Stomach (tissue), 4 donors: ENCODE measurements around the gene SIRPB2.
A peak's percentile ranks its signal among the peaks of the same experiment; 100 is the strongest.

ENCODE experiments used
- POLR2A ChIP-seq, 4 donors: fragments of 450-650 bp; IDR thresholded peaks; one replicate each; pipeline ENCODE4 v1.6.1; 2016; ENCODE audit warnings: antibody characterized with exemption in 4 of 4, control low read depth in 2 of 4, mild to moderate bottlenecking in 1 of 4, moderate library complexity in 1 of 4
- TF ChIP-seq, protein P1 (sequence below), 7 experiments: fragments of 450-650 bp in 4 of 7; fragments of 200-600 bp in 3 of 7; sonication (generic) in 3 of 7; IDR thresholded peaks; one replicate each; pipeline ENCODE4 v1.5.1; 2016 to 2019; ENCODE audit warnings: antibody characterized with exemption in 7 of 7, control low read depth in 2 of 7, mild to moderate bottlenecking in 1 of 7

DNA sequence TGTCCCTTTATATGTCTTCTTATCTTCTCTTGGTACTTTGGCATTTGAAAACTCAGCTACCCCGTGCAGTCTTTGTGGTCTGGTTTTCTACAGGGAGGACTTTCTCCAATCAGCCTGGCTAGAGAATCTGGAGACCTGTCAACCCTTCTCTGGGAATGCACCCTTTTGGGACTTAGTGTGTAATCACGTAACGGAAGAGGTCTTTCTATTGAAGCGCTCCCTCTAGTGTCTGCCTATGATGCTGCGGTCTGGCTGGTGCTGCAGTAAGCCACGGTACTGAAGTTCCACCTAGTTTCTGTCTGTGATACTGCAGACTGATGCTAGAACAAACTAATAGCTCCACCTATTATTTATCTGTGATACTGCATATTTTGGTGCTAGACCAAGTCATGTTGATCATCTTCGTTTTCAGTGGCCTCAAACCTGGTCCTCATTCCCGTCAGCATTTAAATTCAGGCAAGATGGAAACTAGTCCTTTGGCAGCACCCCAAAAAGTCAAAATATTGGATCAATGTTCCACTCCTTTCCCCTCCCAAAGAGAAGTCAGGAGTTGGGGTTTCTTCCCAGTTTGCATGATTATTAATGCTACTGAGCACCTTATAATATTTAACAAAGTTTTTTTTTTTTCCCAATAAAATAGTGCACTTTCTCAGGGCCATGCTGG, 12.5 kb upstream of the SIRPB2 start:
- no peak for TF ChIP-seq POLR2A (IDR thresholded peaks at IDR 0.05)
- TF ChIP-seq, protein P1, sequence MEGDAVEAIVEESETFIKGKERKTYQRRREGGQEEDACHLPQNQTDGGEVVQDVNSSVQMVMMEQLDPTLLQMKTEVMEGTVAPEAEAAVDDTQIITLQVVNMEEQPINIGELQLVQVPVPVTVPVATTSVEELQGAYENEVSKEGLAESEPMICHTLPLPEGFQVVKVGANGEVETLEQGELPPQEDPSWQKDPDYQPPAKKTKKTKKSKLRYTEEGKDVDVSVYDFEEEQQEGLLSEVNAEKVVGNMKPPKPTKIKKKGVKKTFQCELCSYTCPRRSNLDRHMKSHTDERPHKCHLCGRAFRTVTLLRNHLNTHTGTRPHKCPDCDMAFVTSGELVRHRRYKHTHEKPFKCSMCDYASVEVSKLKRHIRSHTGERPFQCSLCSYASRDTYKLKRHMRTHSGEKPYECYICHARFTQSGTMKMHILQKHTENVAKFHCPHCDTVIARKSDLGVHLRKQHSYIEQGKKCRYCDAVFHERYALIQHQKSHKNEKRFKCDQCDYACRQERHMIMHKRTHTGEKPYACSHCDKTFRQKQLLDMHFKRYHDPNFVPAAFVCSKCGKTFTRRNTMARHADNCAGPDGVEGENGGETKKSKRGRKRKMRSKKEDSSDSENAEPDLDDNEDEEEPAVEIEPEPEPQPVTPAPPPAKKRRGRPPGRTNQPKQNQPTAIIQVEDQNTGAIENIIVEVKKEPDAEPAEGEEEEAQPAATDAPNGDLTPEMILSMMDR (IDR thresholded peaks at IDR 0.05), result peak in 5 of 7 experiments; percentile 74 to 95 (median 84)
